Measurements from ENCODE around the gene PHLDB3.

PHLDB3 gene

DNA sequence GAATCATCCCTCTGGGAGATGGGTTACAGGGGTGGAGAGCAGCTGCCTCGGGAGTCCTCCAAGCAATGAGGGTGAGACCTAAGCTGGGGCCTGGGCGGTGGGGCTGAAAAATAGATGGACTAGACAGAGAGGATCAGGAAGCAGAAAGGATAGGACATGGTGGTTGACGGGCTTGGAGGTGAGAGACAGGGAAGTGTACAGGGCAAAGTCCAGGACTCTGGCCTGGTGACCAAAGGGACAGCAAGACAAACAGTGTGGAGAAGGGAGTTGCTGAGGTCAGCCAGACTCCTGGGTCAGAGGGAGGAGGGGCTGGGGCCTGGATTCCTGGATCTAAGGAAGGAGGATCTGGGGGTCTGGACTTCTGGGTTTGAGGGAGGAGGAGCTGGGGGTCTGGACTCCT is 5.5 kb downstream of the PHLDB3 start:
- DNase-seq (ENCODE audit: low read depth), result no peak

DNA sequence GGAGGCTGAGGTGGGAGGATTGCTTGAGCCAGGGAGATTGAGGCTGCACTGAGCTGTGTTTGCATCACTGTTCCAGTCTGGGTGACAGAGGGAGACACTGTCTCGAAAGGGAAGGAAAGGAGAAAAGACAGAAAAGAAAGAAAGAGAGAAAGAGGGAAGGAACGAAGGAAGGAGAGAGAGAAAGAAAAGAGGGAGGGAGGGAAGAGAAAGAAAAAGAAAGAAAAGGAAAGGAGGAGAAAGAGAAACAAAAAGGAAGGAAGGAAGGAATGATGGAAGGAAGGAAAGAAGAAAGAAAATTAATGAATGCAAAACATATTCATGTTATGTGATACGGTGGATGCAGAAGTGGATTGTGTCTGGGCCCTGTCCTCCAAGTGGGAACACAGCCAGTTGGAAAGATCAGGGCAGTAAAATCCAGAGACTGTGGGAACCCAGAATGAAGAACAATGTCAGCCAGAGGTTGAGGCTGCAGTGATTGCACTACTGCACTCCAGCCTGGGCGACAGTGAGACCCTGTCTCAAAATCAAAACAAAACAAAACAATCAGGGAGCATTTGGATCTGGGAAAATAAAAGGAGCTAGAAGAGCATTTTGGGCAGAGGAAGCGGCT is 6.2 kb downstream of the PHLDB3 start:
- no peak for DNase-seq (ENCODE audit: low read depth)

DNA sequence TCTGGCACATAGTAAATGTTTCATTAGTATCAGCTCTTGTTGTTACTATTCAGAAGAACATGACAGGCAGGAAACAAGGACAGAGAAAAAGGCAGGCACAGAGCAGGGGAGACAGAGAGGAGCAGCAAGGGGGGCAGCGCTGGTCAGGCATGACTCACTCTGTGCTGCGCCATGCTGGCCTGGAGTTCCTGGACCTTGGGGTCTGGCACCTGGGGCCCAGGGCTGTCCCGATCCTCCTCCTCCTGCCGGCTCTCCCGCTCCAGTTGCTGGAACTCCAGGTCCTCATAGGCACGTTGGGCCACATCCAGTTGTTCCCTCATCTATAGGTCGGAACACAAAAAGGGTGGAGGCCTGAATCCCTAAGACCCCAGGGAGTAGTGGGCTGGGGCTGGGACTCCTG is 7.6 kb downstream of the PHLDB3 start:
- no peak for DNase-seq (ENCODE audit: low read depth)

DNA sequence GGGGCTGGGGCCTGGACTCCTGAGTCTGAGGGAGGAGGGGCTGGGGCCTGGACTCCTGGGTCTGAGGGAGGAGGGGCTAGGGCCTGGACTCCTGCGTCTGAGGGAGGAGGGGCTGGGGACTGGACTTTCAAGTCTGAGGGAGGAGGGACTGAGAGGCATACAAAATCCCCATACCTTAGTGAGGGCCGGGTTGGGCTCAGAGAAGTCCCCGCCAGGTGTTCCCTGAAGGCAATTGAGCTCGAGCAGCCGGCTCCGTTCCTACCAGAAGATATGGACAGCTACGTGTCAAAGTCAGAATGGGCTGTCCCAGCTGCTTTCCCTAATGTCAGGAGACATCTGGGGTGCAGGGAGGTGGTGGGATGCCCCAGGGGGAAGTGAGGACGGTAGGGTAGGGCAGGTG is 9.5 kb downstream of the PHLDB3 start:
- DNase-seq (ENCODE audit: low read depth), result no peak

DNA sequence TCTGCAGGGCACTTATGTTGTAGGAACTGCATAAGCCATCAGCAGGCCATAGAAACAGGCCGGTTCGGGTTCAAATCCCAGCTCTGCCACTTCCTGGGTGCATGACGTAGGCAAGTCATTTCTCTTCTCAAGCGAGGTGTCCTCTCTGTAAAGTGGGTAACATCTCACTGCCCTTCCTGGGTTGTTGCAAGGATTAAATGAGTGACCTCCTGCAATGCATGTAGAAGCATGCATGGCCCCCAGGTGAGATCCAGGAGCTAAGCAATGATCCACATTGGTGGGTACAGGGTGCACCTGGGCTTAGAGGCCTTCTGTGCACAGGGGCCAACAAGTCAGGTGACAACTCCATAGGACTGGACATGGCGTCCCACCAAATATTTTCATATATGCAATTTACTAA is 13.8 kb downstream of the PHLDB3 start:
- no peak for DNase-seq (ENCODE audit: low read depth)

DNA sequence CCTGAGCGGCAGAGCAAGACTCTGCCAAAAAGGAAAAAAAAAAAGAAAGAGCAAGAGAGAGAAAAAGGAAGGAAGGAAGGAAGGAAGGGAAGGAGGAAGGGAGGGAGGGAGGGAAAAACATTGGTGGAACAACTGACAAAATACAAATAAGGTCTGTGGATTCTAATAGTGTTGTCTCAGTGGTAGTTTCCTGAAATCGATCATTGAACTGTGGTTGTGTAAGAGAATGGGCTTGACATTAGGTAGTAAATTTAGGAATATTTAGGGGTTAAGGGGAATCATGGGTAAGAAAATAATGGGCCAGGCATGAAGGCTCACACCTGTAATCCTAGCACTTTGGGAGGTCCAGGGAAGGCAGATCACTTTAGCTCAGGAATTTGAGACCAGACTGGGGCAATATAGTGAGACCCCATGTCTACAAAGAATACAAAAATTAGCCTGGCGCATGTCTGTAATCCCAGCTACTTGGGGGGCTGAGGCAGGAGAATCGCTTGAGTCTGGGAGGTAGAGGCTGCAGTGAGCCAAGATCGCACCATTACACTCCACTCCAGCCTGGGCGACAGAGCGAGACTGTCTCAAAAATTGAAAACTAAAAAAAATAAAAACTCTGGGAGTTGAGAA is 14.5 kb downstream of the PHLDB3 start:
- DNase-seq (ENCODE audit: low read depth), result no peak

DNA sequence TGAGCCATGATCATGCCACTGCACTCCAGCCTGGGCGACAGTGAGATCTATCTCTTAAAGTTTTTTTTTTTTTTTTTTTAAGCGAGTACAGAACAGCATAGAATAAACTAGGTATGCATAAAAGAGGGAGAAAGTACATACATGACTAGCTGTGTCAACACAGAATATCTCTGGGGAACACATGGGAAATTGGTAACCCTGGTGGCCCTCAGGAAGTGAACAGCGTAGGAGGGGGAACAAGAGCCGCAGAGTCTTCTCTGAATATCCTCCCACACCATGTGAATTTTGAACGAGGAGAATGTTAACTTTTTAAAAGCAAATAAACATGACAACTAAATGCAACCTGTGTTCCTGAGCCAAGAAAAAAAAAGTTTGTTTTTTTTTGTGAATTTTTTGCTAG is 15.2 kb downstream of the PHLDB3 start:
- DNase-seq (ENCODE audit: low read depth), result no peak

DNA sequence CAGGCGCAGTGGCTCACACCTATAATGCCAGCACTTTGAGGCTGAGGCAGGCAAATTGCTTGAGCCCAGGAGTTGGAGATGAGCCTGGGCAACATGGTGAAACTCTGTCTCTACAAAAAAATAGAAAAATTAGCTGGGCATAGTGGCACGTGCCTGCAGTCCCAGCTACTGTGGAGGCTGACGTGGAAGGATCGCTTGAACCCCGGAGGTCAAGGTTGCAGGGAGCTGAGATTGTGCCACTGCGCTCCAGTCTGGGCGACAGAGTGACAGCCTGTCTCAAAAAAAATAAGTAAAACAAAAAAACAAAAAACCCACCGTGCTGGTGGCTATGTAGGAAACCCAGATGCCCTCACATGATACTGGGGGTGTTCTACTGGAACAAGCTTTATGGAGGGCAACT is 16.4 kb downstream of the PHLDB3 start:
- DNase-seq (ENCODE audit: low read depth), result no peak

DNA sequence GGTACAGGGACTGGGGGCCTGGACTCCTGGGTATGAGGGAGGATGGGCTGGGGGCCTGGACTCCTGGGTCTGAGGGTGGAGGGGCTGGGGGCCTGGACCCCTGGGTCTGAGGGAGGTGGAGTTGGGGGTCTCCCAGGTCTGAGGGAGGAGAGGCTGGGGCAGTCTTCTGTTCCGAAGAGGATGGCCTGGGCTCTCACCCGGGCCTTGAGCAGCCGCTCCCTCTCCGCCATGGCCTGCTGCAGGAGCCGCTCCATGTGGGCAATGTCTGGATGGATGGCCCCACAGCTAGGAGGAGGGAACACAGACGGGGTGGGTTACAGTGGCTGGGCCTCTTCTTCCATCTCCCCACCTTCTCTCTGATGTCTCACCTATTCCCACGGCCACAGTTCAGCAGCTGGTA is 18.1 kb downstream of the PHLDB3 start:
- DNase-seq (ENCODE audit: low read depth), result no peak

DNA sequence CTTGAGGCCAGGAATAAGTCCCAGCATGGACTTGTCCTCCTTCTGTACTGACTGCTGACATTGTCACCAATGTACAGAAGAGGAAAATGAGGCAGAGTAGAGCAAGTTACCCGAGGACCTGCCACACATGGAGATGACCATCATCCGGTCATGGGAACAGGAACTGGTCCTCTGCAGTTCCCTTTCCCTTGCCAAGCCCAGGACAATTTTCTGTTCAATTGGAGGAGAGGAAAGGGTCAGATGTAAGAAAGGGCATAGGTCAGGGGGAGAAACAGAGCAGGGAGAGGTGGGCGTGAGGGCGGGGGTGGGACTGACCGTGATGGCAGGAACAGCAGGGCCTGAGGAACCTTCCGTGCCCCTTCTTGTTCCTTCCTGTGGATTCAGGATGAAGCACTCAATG is 18.6 kb downstream of the PHLDB3 start:
- no peak for DNase-seq (ENCODE audit: low read depth)

DNA sequence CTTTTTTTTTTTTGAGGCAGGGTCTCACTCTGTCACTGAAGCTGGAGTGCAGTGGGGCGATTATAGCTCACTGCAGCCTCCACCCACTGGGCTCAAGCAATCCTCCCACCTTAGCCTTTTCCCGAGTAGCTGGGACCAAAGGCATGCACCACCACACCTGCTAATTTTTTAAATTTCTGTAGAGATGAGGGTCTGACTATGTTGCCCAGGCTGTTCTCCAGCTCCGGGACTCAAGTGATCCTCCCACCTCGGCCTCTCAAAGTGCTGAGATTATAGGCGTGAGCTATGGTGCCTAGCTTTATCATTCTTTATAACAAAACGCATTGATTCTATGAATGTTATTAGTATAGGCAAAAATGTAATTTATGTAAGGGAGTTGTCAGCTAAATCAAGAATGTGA is 21.3 kb downstream of the PHLDB3 start:
- DNase-seq (ENCODE audit: low read depth), result no peak

DNA sequence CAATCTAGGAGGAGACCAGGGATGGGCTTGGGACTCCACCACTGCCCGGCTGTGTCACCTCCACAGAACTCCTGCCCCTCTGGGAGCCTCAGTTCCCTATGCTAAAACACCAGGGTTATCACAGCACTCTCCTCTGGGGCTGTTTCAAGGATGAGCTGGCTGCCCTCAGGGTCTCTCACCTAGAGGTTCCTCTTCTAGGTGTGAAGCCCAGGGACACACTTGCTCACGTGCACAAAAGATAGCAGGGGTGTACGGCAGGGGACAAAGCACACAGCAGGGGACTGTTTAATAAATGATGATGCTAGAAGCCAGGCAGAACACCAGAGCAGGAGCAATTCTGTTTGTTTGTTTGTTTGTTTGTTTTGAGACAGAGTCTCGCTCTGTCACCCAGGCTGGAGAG is 22.4 kb downstream of the PHLDB3 start:
- no peak for DNase-seq (ENCODE audit: low read depth)

DNA sequence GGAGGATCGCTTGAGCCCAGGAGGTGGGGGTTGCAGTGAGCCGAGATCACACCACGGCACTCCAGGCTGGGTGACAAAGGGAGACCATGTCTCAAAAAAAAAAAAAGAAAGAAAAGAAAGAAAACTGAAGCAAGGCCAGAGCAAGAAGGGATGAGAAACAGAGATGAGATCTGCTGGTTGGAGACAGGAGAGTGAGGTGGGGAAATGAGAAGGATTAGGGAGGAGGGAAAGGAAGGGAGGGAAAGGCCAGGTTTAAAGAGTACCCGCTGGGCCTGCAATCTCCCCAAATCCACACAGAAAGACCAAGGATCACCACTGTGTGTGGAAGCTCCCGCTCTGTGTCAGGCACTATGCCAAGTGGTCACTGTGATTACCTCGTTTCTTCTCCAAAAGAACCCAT is 22.8 kb downstream of the PHLDB3 start:
- DNase-seq (ENCODE audit: low read depth), result no peak

DNA sequence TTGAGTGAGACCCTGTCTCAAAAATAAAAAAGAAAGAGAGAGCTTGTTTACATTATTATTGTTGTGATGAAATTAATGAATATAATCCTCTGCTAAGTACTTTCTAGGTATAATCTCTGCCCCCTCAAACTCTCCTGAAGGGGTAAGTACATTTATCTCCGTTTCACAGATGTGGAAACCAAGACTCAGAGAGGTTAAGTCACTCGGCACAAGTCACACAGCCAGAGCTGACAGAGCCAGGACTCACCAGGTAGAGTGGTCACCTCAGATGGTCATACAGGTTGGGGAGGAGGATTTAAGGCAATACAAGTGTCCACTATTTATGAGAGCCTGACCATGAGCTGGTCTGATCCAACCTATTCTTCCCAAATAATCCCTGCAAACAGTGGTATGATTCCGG is 24.0 kb downstream of the PHLDB3 start:
- no peak for DNase-seq (ENCODE audit: low read depth)

DNA sequence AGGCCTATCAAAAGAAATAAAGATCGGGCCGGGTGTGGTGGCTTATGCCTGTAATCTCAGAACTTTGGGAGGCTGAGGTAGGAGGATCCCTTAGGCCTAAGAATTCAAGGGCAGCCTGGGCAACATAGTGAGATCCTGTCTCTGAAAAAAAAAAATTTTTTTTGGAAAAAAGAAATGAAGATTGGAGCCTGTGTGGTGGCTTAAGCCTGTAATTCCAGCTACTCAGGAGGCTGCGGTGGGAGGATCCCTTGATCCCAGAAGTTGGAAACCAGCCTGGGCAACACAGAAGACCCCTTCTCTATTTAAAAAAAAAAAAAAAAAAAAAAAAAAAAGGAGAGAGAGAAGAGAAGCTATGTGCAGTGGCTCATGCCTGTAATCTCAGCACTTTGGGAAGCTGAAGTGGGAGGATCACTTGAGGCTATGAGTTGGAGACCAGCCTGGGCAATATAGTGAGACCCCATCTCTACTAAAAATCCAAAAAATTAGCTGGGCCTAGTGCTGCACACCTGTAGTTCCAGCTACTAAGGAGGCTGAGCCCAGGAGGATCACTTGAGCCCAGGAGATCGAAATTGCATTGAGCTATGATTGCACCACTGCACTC is 24.5 kb downstream of the PHLDB3 start:
- no peak for DNase-seq (ENCODE audit: low read depth)

DNA sequence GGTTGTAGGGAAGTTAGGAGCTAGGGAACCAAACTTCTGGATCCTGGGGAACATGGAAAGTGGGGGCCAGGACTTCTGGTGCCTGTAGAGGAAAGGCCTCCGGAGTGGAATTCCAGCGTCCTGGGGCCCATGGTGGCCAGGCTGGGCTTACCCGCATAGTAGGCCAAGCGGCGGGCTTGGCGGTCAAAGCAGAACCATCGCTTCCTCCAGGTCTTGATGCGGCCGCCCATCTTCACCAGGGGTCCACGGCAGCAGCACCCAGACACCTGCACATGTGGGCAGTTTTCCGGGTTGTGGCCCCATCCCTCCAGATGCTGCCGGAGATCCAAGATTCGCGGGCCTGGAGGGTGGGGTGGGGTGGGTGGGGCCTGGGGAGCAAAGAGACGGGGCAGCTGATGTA is 25.3 kb downstream of the PHLDB3 start:
- no peak for DNase-seq (ENCODE audit: low read depth)

DNA sequence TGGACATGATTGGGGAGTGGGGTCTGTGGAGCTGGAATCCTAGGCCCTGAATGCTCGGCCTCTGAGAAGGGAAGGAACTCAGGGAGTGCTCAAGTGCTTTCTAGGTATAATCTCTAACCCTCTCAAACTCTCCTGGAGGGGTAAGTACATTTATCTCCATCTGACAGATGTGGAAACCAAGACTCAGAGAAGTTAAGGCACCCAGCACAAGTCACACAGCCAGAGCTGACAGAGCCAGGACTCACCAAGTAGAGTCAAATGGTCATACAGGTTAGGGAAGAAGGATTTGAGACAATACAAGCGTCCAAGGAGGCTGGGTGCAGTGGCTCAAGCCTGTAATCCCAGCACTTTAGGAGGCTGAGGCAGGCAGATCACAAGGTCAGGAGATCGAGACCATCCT is 26.2 kb downstream of the PHLDB3 start:
- DNase-seq (ENCODE audit: low read depth), result no peak

DNA sequence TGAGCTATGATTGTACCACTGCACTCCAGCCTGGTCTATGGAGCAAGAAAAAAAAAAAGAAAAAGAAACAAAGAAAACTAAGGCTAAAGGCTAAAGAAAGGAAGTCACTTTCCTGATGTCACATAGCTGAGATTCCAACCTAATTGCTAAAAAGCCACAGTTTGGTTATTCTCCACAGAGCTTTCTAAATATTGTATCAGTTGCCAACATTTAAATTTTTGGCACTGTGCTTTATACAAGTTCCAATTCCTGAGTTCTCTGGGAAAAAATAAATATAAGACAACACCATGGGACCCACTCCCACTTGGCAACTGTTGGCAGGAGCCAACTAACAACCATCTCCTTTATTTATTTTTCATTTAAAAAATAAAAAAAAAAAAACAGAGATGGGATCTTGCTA is 27.9 kb downstream of the PHLDB3 start:
- peak; percentile 52 for DNase-seq (ENCODE audit: low read depth)

DNA sequence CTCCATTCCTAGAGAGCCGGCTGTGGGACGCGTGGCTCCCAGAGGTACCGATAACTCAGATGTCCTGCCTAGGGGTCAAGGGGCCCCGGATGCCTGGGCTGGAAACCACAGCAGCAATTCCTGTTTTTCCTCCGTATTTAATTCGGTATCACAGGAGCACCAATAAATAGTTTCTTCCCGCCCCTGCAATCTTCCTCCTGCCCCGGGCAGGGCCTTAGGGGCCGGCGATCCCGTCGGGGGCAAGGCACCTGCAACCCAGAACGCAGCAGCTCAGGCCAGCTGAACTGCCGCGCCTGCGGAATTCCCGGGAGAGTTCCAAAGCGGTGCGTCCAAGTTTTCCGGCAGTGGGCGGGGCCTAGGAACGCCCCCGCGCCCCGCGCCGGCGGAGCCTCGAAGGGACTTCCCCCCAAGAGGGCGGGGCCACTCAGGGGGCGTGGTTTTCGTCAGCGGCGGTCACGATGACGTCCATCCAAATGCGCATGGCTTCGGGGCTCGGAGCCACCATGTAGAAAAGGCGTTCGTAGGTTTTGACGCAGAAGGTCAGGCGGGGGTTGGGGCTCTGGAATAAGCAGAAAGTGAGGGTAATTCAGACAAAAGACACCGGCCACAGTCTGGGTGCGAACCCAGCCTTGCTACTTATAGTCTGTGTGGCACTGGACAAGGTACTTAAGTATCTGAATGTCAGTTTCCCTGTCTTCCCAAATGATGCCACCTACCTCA is 29.4 kb downstream of the PHLDB3 start:
- DNase-seq (ENCODE audit: low read depth), result peak; percentile 94

DNA sequence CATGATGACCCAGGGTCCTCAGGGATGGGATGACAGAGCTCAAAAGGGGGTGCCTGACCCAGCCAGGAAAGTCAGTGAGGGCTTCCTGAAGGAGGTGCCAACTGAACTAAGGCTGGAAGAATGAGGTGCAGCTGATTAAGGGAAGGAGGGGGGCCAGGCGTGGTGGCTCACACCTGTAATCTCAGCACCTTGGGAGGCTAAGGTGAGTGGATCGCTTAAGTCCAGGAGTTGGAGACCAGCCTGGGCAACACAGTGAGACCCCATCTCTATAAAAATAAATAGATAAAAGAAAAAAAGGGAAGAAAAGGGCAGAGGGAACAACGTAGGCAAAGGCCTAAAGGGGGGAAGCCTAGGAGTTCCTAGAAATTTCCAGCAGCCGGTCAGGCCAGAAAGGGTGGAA is 30.1 kb downstream of the PHLDB3 start:
- DNase-seq (ENCODE audit: low read depth), result no peak

DNA sequence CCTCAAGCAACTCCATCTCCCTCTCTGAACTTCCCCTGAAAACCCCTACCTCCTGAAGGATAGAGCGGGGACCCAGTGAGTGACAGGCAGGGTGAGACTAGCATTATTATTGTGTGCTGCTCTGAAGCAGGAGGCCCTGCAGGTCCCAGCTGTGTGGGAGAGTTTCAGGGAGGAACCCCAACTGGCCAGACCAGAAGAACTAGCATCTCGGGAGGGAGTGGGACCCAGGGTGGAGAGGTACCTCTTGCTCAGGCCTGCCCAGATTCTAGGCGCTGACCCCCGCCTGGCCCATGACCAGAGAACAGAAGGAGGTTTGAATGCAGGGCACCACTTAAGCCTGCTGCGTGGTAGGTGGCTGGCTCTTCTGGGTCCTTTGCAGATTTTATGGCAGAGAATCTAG is 33.5 kb downstream of the PHLDB3 start:
- DNase-seq (ENCODE audit: low read depth), result no peak

DNA sequence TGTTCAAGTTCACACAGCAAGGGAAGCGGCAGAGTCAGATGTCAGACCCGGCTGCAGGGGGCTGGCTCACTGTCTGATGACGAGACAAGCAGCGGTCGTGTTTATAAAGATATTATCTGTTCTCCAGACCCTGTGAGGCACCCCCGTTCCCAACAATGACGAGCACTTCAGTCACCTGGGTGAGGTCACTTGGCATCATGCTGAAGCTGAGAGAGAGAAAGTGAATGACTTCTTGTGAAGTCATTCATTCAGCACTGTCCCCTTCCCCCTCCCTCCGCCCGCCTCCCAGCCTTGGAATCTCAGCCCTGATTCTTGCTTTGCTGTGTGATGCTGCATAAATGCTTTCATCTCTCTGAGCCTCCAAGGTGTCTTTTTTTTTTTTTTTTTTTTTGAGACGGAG is 34.3 kb downstream of the PHLDB3 start:
- DNase-seq (ENCODE audit: low read depth), result peak; percentile 80

DNA sequence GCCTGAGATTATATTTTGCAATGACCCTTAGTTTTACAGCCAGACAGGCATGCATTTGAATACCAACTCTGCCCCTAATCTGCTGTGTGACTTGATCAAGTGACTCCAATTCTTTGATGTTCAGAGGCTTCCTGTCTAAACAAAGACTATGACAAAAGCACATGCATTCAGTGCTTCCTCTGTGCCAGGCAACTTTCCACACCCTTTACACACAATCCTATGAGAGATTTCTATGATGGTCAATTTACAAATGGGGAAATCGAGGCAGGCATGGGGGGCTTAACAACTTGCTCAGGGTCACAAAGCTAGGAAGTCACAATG is 35.4 kb downstream of the PHLDB3 start:
- no peak for DNase-seq (ENCODE audit: low read depth)
